Parathyroid adenoma (tissue), 2 donors: ENCODE data around the gene CRPPA.
"Not testable (repeated sequence)": the region's sequence is repeated elsewhere in the genome, so short reads cannot be mapped to it uniquely, and the experiment has no call there.

Source experiments
- H2AFZ ChIP-seq: fragments of 300-600 bp; sonication (generic); one replicate; pipeline ENCODE4 v1.7.0; 2017; ENCODE audit warnings: antibody characterized with exemption, mild to moderate bottlenecking
- H3K27ac ChIP-seq: fragments of 300-600 bp; sonication (generic); one replicate; pipeline ENCODE4 v1.7.0; 2017
- H3K27me3 ChIP-seq: fragments of 300-600 bp; sonication (generic); one replicate; pipeline ENCODE4 v1.7.0; 2017; ENCODE audit warnings: low read length; ENCODE audit not compliant: control insufficient read depth, insufficient read depth
- H3K36me3 ChIP-seq: fragments of 300-600 bp; sonication (generic); one replicate; pipeline ENCODE4 v1.7.0; 2017; ENCODE audit warnings: low read length; ENCODE audit not compliant: control insufficient read depth, insufficient read depth
- H3K4me1 ChIP-seq: fragments of 300-600 bp; sonication (generic); one replicate; pipeline ENCODE4 v1.7.0; 2017; ENCODE audit warnings: control low read depth
- H3K4me2 ChIP-seq: fragments of 300-600 bp; sonication (generic); one replicate; pipeline ENCODE4 v1.7.0; 2017; ENCODE audit warnings: low read length
- H3K4me3 ChIP-seq: fragments of 300-600 bp; sonication (generic); one replicate; pipeline ENCODE4 v1.7.0; 2017; ENCODE audit warnings: low read depth, low read length
- H3K79me2 ChIP-seq: fragments of 300-600 bp; sonication (generic); one replicate; pipeline ENCODE4 v1.7.0; 2017; ENCODE audit warnings: control low read depth
- H3K9ac ChIP-seq: fragments of 300-600 bp; sonication (generic); one replicate; pipeline ENCODE4 v1.7.0; 2017; ENCODE audit warnings: mild to moderate bottlenecking
- H3K9me3 ChIP-seq: fragments of 300-600 bp; sonication (generic); one replicate; pipeline ENCODE4 v1.7.0; 2017; ENCODE audit warnings: low read length; ENCODE audit not compliant: control insufficient read depth
- TF ChIP-seq, protein P1 (sequence below): fragments of 300-600 bp; sonication (generic); IDR thresholded peaks from one replicate; pipeline ENCODE4 v1.7.0; 2017; ENCODE audit warnings: antibody characterized with exemption, mild to moderate bottlenecking
- donor health status: primary hyperparathyroidism.

Gene CRPPA

GRCh38 chr7:16447876-16448275 is 26.5 kb upstream of the CRPPA start:
- Histone ChIP-seq H2AFZ (no peak overlapping the region), H3K27me3 (no peaks in the 10 kb centered on the region), H3K4me2 (no peak overlapping the region), H3K36me3 (no peaks in the 10 kb centered on the region), H3K79me2 (no peaks in the 10 kb centered on the region), H3K4me3 (no peak overlapping the region), H3K27ac (no peak overlapping the region), H3K9me3 (no peaks in the 10 kb centered on the region), H3K4me1 (no peaks in the 10 kb centered on the region), H3K9ac (no peak overlapping the region)
- TF ChIP-seq, protein P1, sequence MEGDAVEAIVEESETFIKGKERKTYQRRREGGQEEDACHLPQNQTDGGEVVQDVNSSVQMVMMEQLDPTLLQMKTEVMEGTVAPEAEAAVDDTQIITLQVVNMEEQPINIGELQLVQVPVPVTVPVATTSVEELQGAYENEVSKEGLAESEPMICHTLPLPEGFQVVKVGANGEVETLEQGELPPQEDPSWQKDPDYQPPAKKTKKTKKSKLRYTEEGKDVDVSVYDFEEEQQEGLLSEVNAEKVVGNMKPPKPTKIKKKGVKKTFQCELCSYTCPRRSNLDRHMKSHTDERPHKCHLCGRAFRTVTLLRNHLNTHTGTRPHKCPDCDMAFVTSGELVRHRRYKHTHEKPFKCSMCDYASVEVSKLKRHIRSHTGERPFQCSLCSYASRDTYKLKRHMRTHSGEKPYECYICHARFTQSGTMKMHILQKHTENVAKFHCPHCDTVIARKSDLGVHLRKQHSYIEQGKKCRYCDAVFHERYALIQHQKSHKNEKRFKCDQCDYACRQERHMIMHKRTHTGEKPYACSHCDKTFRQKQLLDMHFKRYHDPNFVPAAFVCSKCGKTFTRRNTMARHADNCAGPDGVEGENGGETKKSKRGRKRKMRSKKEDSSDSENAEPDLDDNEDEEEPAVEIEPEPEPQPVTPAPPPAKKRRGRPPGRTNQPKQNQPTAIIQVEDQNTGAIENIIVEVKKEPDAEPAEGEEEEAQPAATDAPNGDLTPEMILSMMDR: no peak

DNA sequence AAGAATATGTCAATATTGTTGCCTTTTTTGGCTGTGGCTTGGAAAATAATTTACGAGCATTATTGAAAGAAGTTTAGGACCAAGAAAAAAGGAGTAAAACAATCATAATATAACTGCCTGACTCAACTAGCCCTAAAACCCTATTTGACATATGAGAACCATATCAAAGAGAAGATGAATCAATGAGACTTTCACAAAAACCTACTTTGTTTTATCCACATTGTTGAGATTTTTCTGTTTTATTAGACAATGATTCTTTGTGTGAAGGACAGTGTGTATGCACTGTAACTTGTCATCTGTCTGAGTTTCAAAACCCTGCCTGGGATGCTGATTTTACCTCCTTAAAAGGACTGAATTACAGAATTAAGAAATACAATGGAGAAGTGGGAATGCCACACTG is 25.2 kb upstream of the CRPPA start:
- TF ChIP-seq, protein P1: no peak
- Histone ChIP-seq H3K79me2 (no peaks in the 10 kb centered on the region), H3K27me3 (no peaks in the 10 kb centered on the region)

GRCh38 chr7:16443871-16444270 is 22.5 kb upstream of the CRPPA start:
- not testable (repeated sequence) for H3K4me1 ChIP-seq, H3K9me3 ChIP-seq, H3K4me2 ChIP-seq, H2AFZ ChIP-seq, H3K27ac ChIP-seq, H3K9ac ChIP-seq, H3K27me3 ChIP-seq, H3K79me2 ChIP-seq, H3K36me3 ChIP-seq, H3K4me3 ChIP-seq

More for the DNA sequence above, 25.2 kb upstream of the CRPPA start:
- Histone ChIP-seq H3K36me3 (no peaks in the 10 kb centered on the region), H3K9ac (no peak overlapping the region), H3K9me3 (no peaks in the 10 kb centered on the region), H2AFZ (no peak overlapping the region), H3K27ac (no peak overlapping the region), H3K4me3 (no peak overlapping the region), H3K4me1 (no peaks in the 10 kb centered on the region), H3K4me2 (no peak overlapping the region)

- H3K4me1 ChIP-seq: no peaks in the 10 kb centered on the region
These were observed 17.6 kb upstream of the CRPPA start for GRCh38 chr7:16438988-16439387.

GRCh38 chr7:16436306-16436705 is 15.0 kb upstream of the CRPPA start:
- H2AFZ ChIP-seq: no peak overlapping the region
- no peak overlapping the region for H3K4me2 ChIP-seq
- no peak overlapping the region for H3K4me3 ChIP-seq
- no peaks in the 10 kb centered on the region for H3K79me2 ChIP-seq
- no peak overlapping the region for H3K9ac ChIP-seq
- H3K27me3 ChIP-seq: no peaks in the 10 kb centered on the region
- H3K27ac ChIP-seq: no peak overlapping the region
- TF ChIP-seq, protein P1: no peak
- H3K9me3 ChIP-seq: no peaks in the 10 kb centered on the region
- H3K36me3 ChIP-seq: no peaks in the 10 kb centered on the region
- no peaks in the 10 kb centered on the region for H3K4me1 ChIP-seq

More at GRCh38 chr7:16438988-16439387, 17.6 kb upstream of the CRPPA start:
- H3K27me3 ChIP-seq: no peaks in the 10 kb centered on the region
- H3K4me2 ChIP-seq: no peak overlapping the region
- H3K9ac ChIP-seq: no peak overlapping the region
- H3K79me2 ChIP-seq: no peaks in the 10 kb centered on the region
- H3K9me3 ChIP-seq: no peaks in the 10 kb centered on the region
- no peaks in the 10 kb centered on the region for H3K36me3 ChIP-seq
- no peak overlapping the region for H2AFZ ChIP-seq
- no peak overlapping the region for H3K4me3 ChIP-seq
- TF ChIP-seq, protein P1: no peak
- no peak overlapping the region for H3K27ac ChIP-seq
